Vagina (tissue), 2 donors: Measurements from ENCODE around the gene EVA1A.

ENCODE experiments used
- CTCF ChIP-seq, 3 experiments: fragments of 450-650 bp in 2 of 3; fragments of 200-600 bp in 1 of 3; sonication (generic) in 1 of 3; IDR thresholded peaks; one replicate each; pipeline ENCODE4 v1.5.1; 2017 to 2019; ENCODE audit warnings: antibody characterized with exemption in 3 of 3, mild to moderate bottlenecking in 2 of 3, moderate library complexity in 2 of 3
- POLR2A ChIP-seq, 2 donors: fragments of 450-650 bp; IDR thresholded peaks; one replicate each; pipeline ENCODE4 v1.6.1; 2017; ENCODE audit warnings: antibody characterized with exemption in 2 of 2, mild to moderate bottlenecking in 2 of 2, moderate library complexity in 2 of 2
- POLR2AphosphoS5 ChIP-seq, 2 donors: sonication (generic); formaldehyde crosslinking; IDR thresholded peaks; one replicate each; pipeline ENCODE4 v1.9.0; 2017; ENCODE audit warnings: antibody characterized with exemption in 2 of 2, mild to moderate bottlenecking in 2 of 2, low read depth in 1 of 2; ENCODE audit not compliant: insufficient read depth in 1 of 2

DNA sequence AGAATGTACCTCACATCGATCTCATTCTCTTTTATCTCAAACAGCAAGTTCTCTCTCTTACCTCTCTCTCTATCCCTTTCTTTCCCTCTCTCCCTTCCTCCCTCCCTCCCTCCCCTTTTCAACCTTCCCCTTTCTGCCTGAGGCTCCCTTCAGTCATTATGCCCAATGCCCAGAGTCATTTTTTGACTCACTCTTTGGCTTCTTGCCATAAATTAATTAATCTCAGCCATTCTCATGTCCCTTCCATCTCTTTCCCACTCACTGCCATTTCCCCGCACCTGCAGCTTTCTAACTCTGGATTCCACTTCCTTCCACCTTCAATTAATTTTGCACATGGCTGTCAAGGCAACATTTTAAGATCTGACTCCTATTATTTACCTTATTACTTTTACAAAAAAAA, 60.1 kb downstream of the EVA1A start:
- TF ChIP-seq POLR2AphosphoS5 (IDR thresholded peaks at IDR 0.05; ENCODE audit: insufficient read depth in 1 of 2, low read depth in 1 of 2) (no peak), CTCF (IDR thresholded peaks at IDR 0.05) (no peak), POLR2A (IDR thresholded peaks at IDR 0.05) (no peak)
